ENCODE results near the gene INHBA. TPM values are rescaled to one million over a fixed set of nuclear protein-coding genes. Genes with fewer than 3 reads are reported as not detected.

The INHBA gene
- total RNA-seq, 1 experiment from 2014 or later = 55.3 TPM

GRCh38 chr7:41720886-41721285 lies 18.0 kb upstream of the INHBA start:
- no peak overlapping the region for H3K4me2 ChIP-seq (ENCODE audit: low read length)
- no peaks in the 10 kb centered on the region for H3F3A ChIP-seq (ENCODE audit: low read length, unreplicated experiment)

GRCh38 chr7:41720046-41720445 lies 17.2 kb upstream of the INHBA start:
- Histone ChIP-seq H3K36me3 (ENCODE audit: low read depth, low read length) (no peaks in the 10 kb centered on the region), H3K9ac (ENCODE audit: low read length) (no peak overlapping the region), H3K27ac (ENCODE audit: low read length) (no peak overlapping the region), H3K79me2 (ENCODE audit: low read length) (no peaks in the 10 kb centered on the region), H3K9me3 (ENCODE audit: low read length) (no peaks in the 10 kb centered on the region), H3K4me2 (ENCODE audit: low read length) (no peak overlapping the region), H3K4me3 (ENCODE audit: low read length) (no peak overlapping the region), H3K27me3 (ENCODE audit: low read length) (no peaks in the 10 kb centered on the region), H3F3A (ENCODE audit: low read length, unreplicated experiment) (no peaks in the 10 kb centered on the region), H4K20me1 (ENCODE audit: low read length) (no peaks in the 10 kb centered on the region), H2AFZ (ENCODE audit: low read length) (no peak overlapping the region), H3K4me1 (ENCODE audit: insufficient read depth, low read length) (no peaks in the 10 kb centered on the region), H3K9me2 (replicated peaks; ENCODE audit: low read length) (no peaks in the 10 kb centered on the region)
- TF ChIP-seq EZH2 (IDR thresholded peaks at IDR 0.05; ENCODE audit: low read length, unreplicated experiment) = no peak
- POLR2A ChIA-PET (ENCODE audit: unreplicated experiment) = no interaction called here
- no peak for DNase-seq
- CTCF ChIA-PET = no interaction called here
- intact Hi-C loops (cut with micrococcal nuclease) = no loop called here
- BruUV-seq (replicated peaks) = no TSS peak
- no peak for ATAC-seq

More at GRCh38 chr7:41720886-41721285, 18.0 kb upstream of the INHBA start:
- no peak overlapping the region for H3K9ac ChIP-seq (ENCODE audit: low read length)
- no peak for ATAC-seq
- intact Hi-C loops (cut with micrococcal nuclease) = no loop called here
- H3K36me3 ChIP-seq (ENCODE audit: low read depth, low read length) = no peaks in the 10 kb centered on the region
- H3K9me2 ChIP-seq (replicated peaks; ENCODE audit: low read length) = no peaks in the 10 kb centered on the region
- no peaks in the 10 kb centered on the region for H3K79me2 ChIP-seq (ENCODE audit: low read length)
- H4K20me1 ChIP-seq (ENCODE audit: low read length) = no peaks in the 10 kb centered on the region
- no peak overlapping the region for H3K4me3 ChIP-seq (ENCODE audit: low read length)
- ChIA-PET POLR2A (ENCODE audit: unreplicated experiment) (no interaction called here), CTCF (no interaction called here)
- TF ChIP-seq, protein P1, sequence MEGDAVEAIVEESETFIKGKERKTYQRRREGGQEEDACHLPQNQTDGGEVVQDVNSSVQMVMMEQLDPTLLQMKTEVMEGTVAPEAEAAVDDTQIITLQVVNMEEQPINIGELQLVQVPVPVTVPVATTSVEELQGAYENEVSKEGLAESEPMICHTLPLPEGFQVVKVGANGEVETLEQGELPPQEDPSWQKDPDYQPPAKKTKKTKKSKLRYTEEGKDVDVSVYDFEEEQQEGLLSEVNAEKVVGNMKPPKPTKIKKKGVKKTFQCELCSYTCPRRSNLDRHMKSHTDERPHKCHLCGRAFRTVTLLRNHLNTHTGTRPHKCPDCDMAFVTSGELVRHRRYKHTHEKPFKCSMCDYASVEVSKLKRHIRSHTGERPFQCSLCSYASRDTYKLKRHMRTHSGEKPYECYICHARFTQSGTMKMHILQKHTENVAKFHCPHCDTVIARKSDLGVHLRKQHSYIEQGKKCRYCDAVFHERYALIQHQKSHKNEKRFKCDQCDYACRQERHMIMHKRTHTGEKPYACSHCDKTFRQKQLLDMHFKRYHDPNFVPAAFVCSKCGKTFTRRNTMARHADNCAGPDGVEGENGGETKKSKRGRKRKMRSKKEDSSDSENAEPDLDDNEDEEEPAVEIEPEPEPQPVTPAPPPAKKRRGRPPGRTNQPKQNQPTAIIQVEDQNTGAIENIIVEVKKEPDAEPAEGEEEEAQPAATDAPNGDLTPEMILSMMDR (conservative IDR thresholded peaks at IDR 0.05; ENCODE audit: low read depth, low read length) = no peak
- TF ChIP-seq EZH2phosphoT487 (IDR thresholded peaks at IDR 0.05; ENCODE audit: borderline replicate concordance, low read length) = no peak
- no peak for TF ChIP-seq EZH2 (IDR thresholded peaks at IDR 0.05; ENCODE audit: low read length, unreplicated experiment)
- no peaks in the 10 kb centered on the region for H3K4me1 ChIP-seq (ENCODE audit: insufficient read depth, low read length)
- BruUV-seq (replicated peaks) = no TSS peak
- DNase-seq = no peak
- H2AFZ ChIP-seq (ENCODE audit: low read length) = no peak overlapping the region
- no peaks in the 10 kb centered on the region for H3K9me3 ChIP-seq (ENCODE audit: low read length)
- no peak overlapping the region for H3K27ac ChIP-seq (ENCODE audit: low read length)
- H3K27me3 ChIP-seq (ENCODE audit: low read length) = no peaks in the 10 kb centered on the region

DNA sequence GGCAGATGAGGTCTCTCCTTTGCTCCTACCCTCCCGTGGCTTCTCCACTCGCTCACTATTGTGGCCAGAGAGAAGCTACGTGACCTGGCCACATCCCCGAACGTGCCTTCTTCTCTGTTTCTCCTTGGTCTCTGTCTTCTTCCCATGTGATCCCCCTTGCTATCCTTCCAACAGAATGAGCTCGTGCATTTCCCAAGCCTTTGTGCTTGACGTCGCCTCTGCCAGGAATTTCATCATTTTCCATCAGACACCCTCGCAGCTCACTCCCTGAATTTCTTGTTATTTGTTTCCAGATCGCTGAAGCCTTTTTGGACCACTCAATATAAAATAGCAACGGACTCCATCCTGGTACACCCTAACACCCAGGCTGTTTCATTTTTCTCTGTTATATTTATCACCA lies 13.8 kb upstream of the INHBA start:
- Histone ChIP-seq H3K9ac (ENCODE audit: low read length) (no peak overlapping the region), H4K20me1 (ENCODE audit: low read length) (no peaks in the 10 kb centered on the region), H3K79me2 (ENCODE audit: low read length) (no peaks in the 10 kb centered on the region), H3K27me3 (ENCODE audit: low read length) (no peaks in the 10 kb centered on the region), H3F3A (ENCODE audit: low read length, unreplicated experiment) (no peaks in the 10 kb centered on the region), H3K4me2 (ENCODE audit: low read length) (no peak overlapping the region), H3K36me3 (ENCODE audit: low read depth, low read length) (no peaks in the 10 kb centered on the region), H3K9me2 (replicated peaks; ENCODE audit: low read length) (no peaks in the 10 kb centered on the region), H3K27ac (ENCODE audit: low read length) (no peak overlapping the region), H3K9me3 (ENCODE audit: low read length) (no peaks in the 10 kb centered on the region), H3K4me1 (ENCODE audit: insufficient read depth, low read length) (peaks cover under 1% of the 10 kb centered on the region; the same call in 1 of the 2 replicates), H2AFZ (ENCODE audit: low read length) (no peak overlapping the region), H3K4me3 (ENCODE audit: low read length) (no peak overlapping the region)
- no peak for TF ChIP-seq EZH2phosphoT487 (IDR thresholded peaks at IDR 0.05; ENCODE audit: borderline replicate concordance, low read length)
- TF ChIP-seq, protein P1 (conservative IDR thresholded peaks at IDR 0.05; ENCODE audit: low read depth, low read length) = no peak
- no TSS peak for BruUV-seq (replicated peaks)
- POLR2A ChIA-PET (ENCODE audit: unreplicated experiment) = interaction anchor here (0.7 kb wide), 1 partner anchor 12 kb away, joined by 6 read pairs; no protein-coding TSS in a partner anchor
- no peak for ATAC-seq
- no peak for DNase-seq
- intact Hi-C loops (cut with micrococcal nuclease) = no loop called here
- CTCF ChIA-PET = no interaction called here
